ENCODE results near the gene SLCO3A1. TPM values are rescaled to one million over a fixed set of nuclear protein-coding genes. Genes with fewer than 3 reads are reported as not detected.

SLCO3A1 gene
- total and polyA plus RNA-seq, 2 of the 8 experiments (the other 6 are each of a cell fraction or from before 2014, with no cell fraction given): 15.1 to 20.4 TPM

DNA sequence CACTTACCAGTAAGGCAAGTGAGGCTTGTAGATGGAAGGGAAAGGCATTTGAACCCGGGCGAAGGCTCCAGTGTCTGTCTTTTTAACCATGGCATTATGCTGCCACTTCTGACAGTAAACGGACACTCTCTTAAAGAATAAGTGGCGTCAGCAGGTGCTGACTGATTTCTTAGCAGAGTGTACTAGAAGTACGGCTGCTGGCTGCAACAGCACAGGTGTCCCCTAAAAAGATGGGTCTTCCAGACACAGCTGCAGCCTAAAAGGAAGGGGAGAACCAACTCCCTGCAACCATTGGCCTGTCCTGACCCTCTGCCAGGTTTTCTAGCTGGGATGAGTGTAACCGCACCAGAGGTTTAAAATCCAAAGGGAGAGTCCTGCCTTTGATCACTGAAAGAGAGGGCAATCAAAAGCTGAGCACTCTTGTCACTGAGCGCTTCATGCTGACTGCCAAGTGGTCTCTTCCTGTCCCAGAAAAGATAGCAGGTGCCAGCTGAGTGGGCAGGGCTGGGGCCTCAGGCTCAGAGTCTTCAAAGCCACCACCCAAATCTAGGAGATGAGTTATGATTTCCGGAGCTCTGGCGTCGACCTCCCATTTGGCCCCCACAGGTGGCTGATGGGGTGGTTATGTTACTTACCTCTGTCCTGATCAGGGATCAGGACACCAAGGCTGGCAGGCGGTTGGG, 255.8 kb downstream of the SLCO3A1 start (continued):
- TF ChIP-seq, protein P1, sequence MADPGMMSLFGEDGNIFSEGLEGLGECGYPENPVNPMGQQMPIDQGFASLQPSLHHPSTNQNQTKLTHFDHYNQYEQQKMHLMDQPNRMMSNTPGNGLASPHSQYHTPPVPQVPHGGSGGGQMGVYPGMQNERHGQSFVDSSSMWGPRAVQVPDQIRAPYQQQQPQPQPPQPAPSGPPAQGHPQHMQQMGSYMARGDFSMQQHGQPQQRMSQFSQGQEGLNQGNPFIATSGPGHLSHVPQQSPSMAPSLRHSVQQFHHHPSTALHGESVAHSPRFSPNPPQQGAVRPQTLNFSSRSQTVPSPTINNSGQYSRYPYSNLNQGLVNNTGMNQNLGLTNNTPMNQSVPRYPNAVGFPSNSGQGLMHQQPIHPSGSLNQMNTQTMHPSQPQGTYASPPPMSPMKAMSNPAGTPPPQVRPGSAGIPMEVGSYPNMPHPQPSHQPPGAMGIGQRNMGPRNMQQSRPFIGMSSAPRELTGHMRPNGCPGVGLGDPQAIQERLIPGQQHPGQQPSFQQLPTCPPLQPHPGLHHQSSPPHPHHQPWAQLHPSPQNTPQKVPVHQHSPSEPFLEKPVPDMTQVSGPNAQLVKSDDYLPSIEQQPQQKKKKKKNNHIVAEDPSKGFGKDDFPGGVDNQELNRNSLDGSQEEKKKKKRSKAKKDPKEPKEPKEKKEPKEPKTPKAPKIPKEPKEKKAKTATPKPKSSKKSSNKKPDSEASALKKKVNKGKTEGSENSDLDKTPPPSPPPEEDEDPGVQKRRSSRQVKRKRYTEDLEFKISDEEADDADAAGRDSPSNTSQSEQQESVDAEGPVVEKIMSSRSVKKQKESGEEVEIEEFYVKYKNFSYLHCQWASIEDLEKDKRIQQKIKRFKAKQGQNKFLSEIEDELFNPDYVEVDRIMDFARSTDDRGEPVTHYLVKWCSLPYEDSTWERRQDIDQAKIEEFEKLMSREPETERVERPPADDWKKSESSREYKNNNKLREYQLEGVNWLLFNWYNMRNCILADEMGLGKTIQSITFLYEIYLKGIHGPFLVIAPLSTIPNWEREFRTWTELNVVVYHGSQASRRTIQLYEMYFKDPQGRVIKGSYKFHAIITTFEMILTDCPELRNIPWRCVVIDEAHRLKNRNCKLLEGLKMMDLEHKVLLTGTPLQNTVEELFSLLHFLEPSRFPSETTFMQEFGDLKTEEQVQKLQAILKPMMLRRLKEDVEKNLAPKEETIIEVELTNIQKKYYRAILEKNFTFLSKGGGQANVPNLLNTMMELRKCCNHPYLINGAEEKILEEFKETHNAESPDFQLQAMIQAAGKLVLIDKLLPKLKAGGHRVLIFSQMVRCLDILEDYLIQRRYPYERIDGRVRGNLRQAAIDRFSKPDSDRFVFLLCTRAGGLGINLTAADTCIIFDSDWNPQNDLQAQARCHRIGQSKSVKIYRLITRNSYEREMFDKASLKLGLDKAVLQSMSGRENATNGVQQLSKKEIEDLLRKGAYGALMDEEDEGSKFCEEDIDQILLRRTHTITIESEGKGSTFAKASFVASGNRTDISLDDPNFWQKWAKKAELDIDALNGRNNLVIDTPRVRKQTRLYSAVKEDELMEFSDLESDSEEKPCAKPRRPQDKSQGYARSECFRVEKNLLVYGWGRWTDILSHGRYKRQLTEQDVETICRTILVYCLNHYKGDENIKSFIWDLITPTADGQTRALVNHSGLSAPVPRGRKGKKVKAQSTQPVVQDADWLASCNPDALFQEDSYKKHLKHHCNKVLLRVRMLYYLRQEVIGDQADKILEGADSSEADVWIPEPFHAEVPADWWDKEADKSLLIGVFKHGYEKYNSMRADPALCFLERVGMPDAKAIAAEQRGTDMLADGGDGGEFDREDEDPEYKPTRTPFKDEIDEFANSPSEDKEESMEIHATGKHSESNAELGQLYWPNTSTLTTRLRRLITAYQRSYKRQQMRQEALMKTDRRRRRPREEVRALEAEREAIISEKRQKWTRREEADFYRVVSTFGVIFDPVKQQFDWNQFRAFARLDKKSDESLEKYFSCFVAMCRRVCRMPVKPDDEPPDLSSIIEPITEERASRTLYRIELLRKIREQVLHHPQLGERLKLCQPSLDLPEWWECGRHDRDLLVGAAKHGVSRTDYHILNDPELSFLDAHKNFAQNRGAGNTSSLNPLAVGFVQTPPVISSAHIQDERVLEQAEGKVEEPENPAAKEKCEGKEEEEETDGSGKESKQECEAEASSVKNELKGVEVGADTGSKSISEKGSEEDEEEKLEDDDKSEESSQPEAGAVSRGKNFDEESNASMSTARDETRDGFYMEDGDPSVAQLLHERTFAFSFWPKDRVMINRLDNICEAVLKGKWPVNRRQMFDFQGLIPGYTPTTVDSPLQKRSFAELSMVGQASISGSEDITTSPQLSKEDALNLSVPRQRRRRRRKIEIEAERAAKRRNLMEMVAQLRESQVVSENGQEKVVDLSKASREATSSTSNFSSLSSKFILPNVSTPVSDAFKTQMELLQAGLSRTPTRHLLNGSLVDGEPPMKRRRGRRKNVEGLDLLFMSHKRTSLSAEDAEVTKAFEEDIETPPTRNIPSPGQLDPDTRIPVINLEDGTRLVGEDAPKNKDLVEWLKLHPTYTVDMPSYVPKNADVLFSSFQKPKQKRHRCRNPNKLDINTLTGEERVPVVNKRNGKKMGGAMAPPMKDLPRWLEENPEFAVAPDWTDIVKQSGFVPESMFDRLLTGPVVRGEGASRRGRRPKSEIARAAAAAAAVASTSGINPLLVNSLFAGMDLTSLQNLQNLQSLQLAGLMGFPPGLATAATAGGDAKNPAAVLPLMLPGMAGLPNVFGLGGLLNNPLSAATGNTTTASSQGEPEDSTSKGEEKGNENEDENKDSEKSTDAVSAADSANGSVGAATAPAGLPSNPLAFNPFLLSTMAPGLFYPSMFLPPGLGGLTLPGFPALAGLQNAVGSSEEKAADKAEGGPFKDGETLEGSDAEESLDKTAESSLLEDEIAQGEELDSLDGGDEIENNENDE (IDR thresholded peaks at IDR 0.05; ENCODE audit: insufficient replicate concordance, low read length): no peak
- TF ChIP-seq, protein P2, sequence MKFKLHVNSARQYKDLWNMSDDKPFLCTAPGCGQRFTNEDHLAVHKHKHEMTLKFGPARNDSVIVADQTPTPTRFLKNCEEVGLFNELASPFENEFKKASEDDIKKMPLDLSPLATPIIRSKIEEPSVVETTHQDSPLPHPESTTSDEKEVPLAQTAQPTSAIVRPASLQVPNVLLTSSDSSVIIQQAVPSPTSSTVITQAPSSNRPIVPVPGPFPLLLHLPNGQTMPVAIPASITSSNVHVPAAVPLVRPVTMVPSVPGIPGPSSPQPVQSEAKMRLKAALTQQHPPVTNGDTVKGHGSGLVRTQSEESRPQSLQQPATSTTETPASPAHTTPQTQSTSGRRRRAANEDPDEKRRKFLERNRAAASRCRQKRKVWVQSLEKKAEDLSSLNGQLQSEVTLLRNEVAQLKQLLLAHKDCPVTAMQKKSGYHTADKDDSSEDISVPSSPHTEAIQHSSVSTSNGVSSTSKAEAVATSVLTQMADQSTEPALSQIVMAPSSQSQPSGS (IDR thresholded peaks at IDR 0.05; ENCODE audit: low read length): no peak
- TF ChIP-seq EZH2 (IDR thresholded peaks at IDR 0.05; ENCODE audit: low read depth, low read length, severe bottlenecking) (no peak), GTF2F1 (IDR thresholded peaks at IDR 0.05; ENCODE audit: borderline replicate concordance, low read depth, low read length) (no peak), MAFK (IDR thresholded peaks at IDR 0.05; ENCODE audit: low read depth, low read length) (no peak), TAF7 (optimal IDR thresholded peaks at IDR 0.05; ENCODE audit: borderline replicate concordance, low read depth, low read length) (no peak), SIX5 (IDR thresholded peaks at IDR 0.05; ENCODE audit: low read depth, low read length) (no peak), CREB1 (IDR thresholded peaks at IDR 0.05) (no peak), CEBPB (IDR thresholded peaks at IDR 0.05; ENCODE audit: low read depth, low read length) (no peak), CHD2 (IDR thresholded peaks at IDR 0.05; ENCODE audit: low read length) (no peak)
